BJ (cell line): Measurements from ENCODE around the gene APH1A. TPM values are rescaled to one million over a fixed set of nuclear protein-coding genes. Genes with fewer than 3 reads are reported as not detected.

Experiments used
- CTCF ChIA-PET: fragments of 350-600 bp; formaldehyde crosslinking; extraction: SDS; loops from one replicate; lab custom pipeline; 2021; ENCODE audit warnings: antibody characterized with exemption, inconsistent platforms; lab: Yijun Ruan, JAX
- POLR2A ChIA-PET: fragments of 300-600 bp; sonication (Branson Sonifier 250); formaldehyde crosslinking; extraction: SDS; loops from one replicate; lab custom pipeline; 2021; ENCODE audit warnings: antibody characterized with exemption; lab: Charles Lee
- DNase-seq: peaks from one replicate; pipeline ENCODE4 v3.0.0-alpha.2; 2011; ENCODE audit warnings: low read depth
- H3K27me3 ChIP-seq: 2 replicates; pipeline ENCODE4 v1.6.0; 2011; ENCODE audit warnings: low read length; ENCODE audit not compliant: control insufficient read depth, insufficient read depth
- H3K36me3 ChIP-seq: 2 replicates; pipeline ENCODE4 v1.5.1; 2011; ENCODE audit warnings: low read length; ENCODE audit not compliant: control insufficient read depth, insufficient read depth
- H3K4me3 ChIP-seq: 2 replicates; pipeline ENCODE4 v1.5.1; 2011; ENCODE audit warnings: low read depth, mild to moderate bottlenecking, control low read depth, low read length
- CTCF ChIP-seq: IDR thresholded peaks from 2 replicates; pipeline ENCODE4 v1.5.1; 2011; ENCODE audit warnings: low read depth, mild to moderate bottlenecking, control low read depth, inconsistent platforms, low read length, moderate library complexity; ENCODE audit not compliant: insufficient read depth
- polyA plus RNA-seq: library from polyadenylated mRNA; depleted of rRNA; stranded (reverse); fragments of >200 nt; gene quantifications from 2 replicates; pipeline ENCODE4 v1.2.3, GENCODE V29; 2011

APH1A gene
- polyA plus RNA-seq, 1 experiment: 172 TPM

DNA sequence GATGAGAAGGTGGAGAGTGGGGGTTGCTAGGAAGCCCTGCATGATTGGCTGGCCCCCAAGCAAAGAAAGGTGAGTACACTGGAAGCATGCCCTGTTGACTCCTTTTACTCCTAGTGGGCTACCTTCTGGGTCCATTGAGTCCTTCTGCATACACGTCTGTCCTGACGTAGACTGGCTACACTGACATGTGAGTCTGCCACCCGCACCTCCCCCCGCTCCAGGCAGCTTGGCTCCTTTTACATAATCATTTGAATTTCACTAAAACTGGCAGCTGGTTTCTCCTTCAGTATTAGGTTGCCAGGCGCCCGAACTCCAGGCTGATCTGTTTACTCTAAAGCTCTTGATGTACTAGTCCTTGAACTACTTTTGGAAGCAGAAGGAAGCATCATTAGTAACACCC, 33.5 kb upstream of the APH1A start:
- no peak for TF ChIP-seq CTCF
- Histone ChIP-seq H3K4me3 (no peak overlapping the region), H3K36me3 (peaks cover 8% of the 10 kb centered on the region), H3K27me3 (no peaks in the 10 kb centered on the region)
- DNase-seq: no peak
- ChIA-PET CTCF (no interaction called here), POLR2A (no interaction called here)

DNA sequence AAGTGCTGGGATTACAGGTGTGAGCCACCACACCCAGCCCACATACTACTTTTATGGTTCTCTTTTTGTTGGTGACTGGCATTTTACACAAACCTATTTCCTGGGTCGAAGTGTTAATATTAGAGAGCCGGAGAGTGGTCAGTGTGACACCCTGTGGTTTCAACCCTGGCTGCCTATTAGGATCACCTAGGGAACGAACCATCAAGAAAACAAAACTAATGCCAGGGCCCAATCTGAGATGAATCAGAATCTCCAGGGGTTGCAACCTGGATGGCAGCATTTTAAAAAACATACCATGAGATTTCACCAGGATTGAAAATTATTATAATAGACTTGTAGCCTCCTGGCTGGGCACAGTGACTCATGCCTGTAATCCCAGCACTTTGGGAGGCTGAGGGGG, 30.9 kb upstream of the APH1A start:
- no peak for DNase-seq
- ChIA-PET CTCF (no interaction called here), POLR2A (no interaction called here)

GRCh38 chr1:150295476-150295875, 26.7 kb upstream of the APH1A start:
- Histone ChIP-seq H3K36me3 (peaks cover 3% of the 10 kb centered on the region; the same call in 1 of the 2 replicates), H3K4me3 (no peak overlapping the region), H3K27me3 (no peaks in the 10 kb centered on the region)
- no peak for TF ChIP-seq CTCF
- DNase-seq: no peak
- POLR2A ChIA-PET: interaction anchor here (0.7 kb wide), 1 partner anchor 276 kb away, joined by 5 read pairs; no protein-coding TSS in a partner anchor
- CTCF ChIA-PET: interaction anchor here (1.1 to 1.6 kb wide), 2 partner anchors 23 to 39 kb away, joined by 3 read pairs; partner anchors contain the start of gene C1orf54

More for the DNA sequence above, 30.9 kb upstream of the APH1A start:
- H3K27me3 ChIP-seq: no peaks in the 10 kb centered on the region
- no peak for TF ChIP-seq CTCF
- peaks cover 10% of the 10 kb centered on the region for H3K36me3 ChIP-seq
- H3K4me3 ChIP-seq: no peak overlapping the region

- CTCF ChIA-PET: no interaction called here
- DNase-seq: no peak
- peak within 1 kb of the TSS; percentile 72 for H3K4me3 ChIP-seq
- peaks cover 3% of the 10 kb centered on the region; the same call in 1 of the 2 replicates for H3K36me3 ChIP-seq
- no peaks in the 10 kb centered on the region for H3K27me3 ChIP-seq
- POLR2A ChIA-PET: no interaction called here
- TF ChIP-seq CTCF: no peak
Observed at GRCh38 chr1:150293433-150294253, 24.8 kb upstream of the APH1A start, which contains the start of gene MRPS21. MRPS21 (plus strand) TSS chr1:150293861; CDS start chr1:150294367, 506 bp downstream.

DNA sequence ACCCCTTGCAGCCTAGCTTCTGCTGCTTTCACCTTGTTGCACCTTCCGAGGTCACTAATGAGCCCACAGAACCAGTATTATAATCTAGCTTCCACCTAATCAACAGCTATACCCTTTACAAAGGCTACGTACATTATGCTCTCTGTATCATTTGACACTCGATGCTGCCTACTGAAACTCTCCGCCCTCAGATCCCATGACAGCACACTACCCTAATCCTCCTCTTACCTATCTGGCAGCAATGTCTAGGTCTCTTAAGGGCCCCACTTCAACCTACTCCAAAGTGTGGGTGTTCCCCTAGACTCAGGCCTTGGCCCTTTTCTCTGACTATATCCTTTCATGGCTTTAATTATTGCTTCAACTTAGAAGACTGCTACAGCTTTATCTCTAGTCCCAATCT, 20.0 kb upstream of the APH1A start:
- DNase-seq: no peak
- H3K4me3 ChIP-seq: no peak overlapping the region
- CTCF ChIA-PET: interaction anchor here (0.9 to 12.3 kb wide), 2 partner anchors 16 to 32 kb away, joined by 4 to 208 read pairs; partner anchors contain the start of gene CA14
- H3K36me3 ChIP-seq: peaks cover 3% of the 10 kb centered on the region
- H3K27me3 ChIP-seq: no peaks in the 10 kb centered on the region
- no peak for TF ChIP-seq CTCF
- POLR2A ChIA-PET: no interaction called here
